ENCODE measurements around the gene NKX1-2.

Gene NKX1-2

GRCh38 chr10:124450012-124450782 is at the start of gene NKX1-2:
TSS of gene NKX1-2 (minus strand) at chr10:124450035. CDS start at chr10:124449943, 92 bp downstream.
- no peak for DNase-seq

GRCh38 chr10:124498056-124498455 is 48.2 kb upstream of the NKX1-2 start:
- no peak for DNase-seq

- DNase-seq = no peak
These were observed 47.5 kb upstream of the NKX1-2 start for GRCh38 chr10:124497196-124497881.

GRCh38 chr10:124496620-124497019 is 46.8 kb upstream of the NKX1-2 start:
- DNase-seq = no peak

GRCh38 chr10:124496150-124496549 is 46.3 kb upstream of the NKX1-2 start:
- no peak for DNase-seq

GRCh38 chr10:124495725-124496124 is 45.9 kb upstream of the NKX1-2 start:
- no peak for DNase-seq

GRCh38 chr10:124495162-124495561 is 45.3 kb upstream of the NKX1-2 start:
- no peak for DNase-seq

GRCh38 chr10:124494046-124494807 is 44.4 kb upstream of the NKX1-2 start:
- no peak for DNase-seq

GRCh38 chr10:124493214-124493882 is 43.5 kb upstream of the NKX1-2 start:
- peak in 1 of 2 donors; percentile 29 for DNase-seq

- no peak for DNase-seq
These were observed 42.4 kb upstream of the NKX1-2 start for GRCh38 chr10:124492266-124492665.

GRCh38 chr10:124491105-124491504 is 41.3 kb upstream of the NKX1-2 start:
- DNase-seq = no peak

- no peak for DNase-seq
These were observed 36.8 kb upstream of the NKX1-2 start for GRCh38 chr10:124486635-124487034.

- no peak for DNase-seq
These were observed 34.8 kb upstream of the NKX1-2 start for GRCh38 chr10:124484661-124485060.

GRCh38 chr10:124484031-124484430 is 34.2 kb upstream of the NKX1-2 start:
- DNase-seq = no peak

GRCh38 chr10:124482876-124483275 is 33.0 kb upstream of the NKX1-2 start:
- DNase-seq = no peak

GRCh38 chr10:124482236-124482800 is 32.5 kb upstream of the NKX1-2 start:
- DNase-seq = no peak

- no peak for DNase-seq
These were observed 31.9 kb upstream of the NKX1-2 start for GRCh38 chr10:124481717-124482116.

- DNase-seq = no peak
These were observed 31.0 kb upstream of the NKX1-2 start for GRCh38 chr10:124480860-124481259.

GRCh38 chr10:124478515-124478914 is 28.7 kb upstream of the NKX1-2 start:
- DNase-seq = no peak

GRCh38 chr10:124477614-124478363 is 28.0 kb upstream of the NKX1-2 start:
- no peak for DNase-seq

GRCh38 chr10:124476043-124476725 is 26.3 kb upstream of the NKX1-2 start:
- DNase-seq = no peak

All from CD4-positive, alpha-beta T cell treated with Interleukin-1 beta for 1 hour (primary cell).